ENCODE data around the gene MGAT4A.

Gene MGAT4A

DNA sequence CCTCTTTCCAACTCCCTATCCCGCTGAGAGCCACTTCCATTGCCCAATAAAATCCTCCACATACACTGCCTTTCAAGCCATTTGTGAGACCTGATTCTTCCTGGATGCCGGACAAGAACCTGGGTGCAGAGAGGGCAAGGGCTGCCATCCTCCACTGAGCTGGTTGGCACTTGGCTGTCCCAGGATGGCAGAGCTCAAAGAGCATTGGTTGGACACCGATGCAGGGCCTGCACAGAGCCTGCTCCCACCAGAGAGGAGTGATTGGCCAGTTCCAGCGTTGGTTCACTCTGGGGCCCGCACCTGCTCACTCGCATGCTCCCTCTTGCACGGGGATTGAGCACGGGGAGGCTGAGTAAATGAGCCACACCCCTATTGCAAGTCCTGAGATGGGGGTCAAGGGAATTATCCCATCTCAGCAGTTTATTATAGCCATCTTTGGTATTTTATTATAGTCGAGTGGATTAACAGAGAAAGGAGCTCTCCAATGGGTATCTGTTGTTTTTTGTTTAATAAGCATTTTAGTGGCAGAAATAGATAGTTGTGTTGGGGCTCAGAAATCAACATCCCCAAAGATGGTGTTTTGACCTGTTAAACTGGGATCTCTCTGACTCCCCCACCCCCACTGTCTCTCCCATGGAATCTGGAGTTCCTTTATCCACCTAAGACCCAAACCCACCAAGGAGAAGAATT, 19.8 kb upstream of the MGAT4A start:
- TF ChIP-seq, protein P1, sequence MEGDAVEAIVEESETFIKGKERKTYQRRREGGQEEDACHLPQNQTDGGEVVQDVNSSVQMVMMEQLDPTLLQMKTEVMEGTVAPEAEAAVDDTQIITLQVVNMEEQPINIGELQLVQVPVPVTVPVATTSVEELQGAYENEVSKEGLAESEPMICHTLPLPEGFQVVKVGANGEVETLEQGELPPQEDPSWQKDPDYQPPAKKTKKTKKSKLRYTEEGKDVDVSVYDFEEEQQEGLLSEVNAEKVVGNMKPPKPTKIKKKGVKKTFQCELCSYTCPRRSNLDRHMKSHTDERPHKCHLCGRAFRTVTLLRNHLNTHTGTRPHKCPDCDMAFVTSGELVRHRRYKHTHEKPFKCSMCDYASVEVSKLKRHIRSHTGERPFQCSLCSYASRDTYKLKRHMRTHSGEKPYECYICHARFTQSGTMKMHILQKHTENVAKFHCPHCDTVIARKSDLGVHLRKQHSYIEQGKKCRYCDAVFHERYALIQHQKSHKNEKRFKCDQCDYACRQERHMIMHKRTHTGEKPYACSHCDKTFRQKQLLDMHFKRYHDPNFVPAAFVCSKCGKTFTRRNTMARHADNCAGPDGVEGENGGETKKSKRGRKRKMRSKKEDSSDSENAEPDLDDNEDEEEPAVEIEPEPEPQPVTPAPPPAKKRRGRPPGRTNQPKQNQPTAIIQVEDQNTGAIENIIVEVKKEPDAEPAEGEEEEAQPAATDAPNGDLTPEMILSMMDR (IDR thresholded peaks at IDR 0.05; ENCODE audit: insufficient read depth, low read depth, low read length, missing control alignments): no peak
- no peak for DNase-seq (ENCODE audit: low read depth)
- H3K4me3 ChIP-seq (ENCODE audit: low read length): no peak overlapping the region

DNA sequence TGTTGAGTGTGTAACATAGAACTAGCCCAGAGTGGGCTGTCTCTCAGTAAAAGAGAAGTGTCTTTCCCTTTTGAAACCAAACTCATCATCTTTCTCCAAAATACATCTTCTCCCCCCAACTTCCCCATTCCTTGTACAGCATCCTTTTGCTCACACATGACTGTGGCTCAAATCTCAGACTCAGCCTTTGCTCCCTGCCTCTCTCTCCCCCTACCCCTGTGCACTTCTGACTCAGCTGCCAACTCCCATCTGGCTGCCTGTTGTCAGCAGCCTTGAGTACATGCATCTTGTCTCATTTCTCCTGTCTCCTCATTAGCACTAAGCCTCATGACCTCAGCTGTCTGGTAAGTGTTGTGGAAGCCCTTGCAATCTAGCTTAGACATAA, 18.1 kb upstream of the MGAT4A start:
- DNase-seq (ENCODE audit: low read depth): peak; percentile 42
- H3K4me3 ChIP-seq (ENCODE audit: low read length): no peak overlapping the region
- TF ChIP-seq, protein P1 (IDR thresholded peaks at IDR 0.05; ENCODE audit: insufficient read depth, low read depth, low read length, missing control alignments): no peak

DNA sequence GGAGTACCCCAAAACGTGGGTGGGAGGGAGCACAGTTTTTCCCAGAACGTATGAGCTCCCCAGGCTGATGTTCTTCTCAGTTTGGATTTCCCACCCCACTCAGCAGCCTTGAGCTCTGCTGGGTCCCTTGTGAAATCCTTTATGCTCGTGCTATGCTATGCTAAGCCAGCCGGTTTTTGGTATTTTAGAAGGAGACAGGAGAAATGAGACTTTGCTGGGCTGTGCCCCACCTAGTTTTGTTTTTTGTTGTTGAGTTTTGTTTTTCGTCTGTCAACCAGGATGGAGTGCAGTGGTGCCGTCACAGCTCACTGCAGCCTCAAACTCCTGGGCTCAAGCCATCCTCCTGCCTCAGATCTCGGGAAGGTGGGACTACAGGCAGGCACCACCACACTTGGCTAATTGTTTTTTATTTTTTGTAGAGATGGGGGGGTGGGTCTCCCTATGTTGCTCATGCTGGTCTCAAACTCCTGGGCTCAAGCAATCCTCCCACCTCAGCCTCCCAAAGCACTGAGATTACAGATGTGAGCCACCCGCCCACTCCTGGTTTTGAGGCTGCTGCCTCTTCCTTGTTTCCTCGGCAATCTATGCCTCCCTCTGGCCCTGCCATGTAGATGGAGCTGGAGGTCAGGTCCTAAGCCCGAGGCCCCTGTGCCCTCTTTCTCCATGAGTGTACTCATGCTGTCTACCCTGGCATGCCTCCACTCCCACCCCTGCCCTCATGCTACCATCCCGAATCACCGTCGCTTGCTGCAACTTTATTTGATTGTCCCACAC, 17.5 kb upstream of the MGAT4A start:
- H3K4me3 ChIP-seq (ENCODE audit: low read length): no peak overlapping the region
- TF ChIP-seq, protein P1 (IDR thresholded peaks at IDR 0.05; ENCODE audit: insufficient read depth, low read depth, low read length, missing control alignments): no peak
- no peak for DNase-seq (ENCODE audit: low read depth)

DNA sequence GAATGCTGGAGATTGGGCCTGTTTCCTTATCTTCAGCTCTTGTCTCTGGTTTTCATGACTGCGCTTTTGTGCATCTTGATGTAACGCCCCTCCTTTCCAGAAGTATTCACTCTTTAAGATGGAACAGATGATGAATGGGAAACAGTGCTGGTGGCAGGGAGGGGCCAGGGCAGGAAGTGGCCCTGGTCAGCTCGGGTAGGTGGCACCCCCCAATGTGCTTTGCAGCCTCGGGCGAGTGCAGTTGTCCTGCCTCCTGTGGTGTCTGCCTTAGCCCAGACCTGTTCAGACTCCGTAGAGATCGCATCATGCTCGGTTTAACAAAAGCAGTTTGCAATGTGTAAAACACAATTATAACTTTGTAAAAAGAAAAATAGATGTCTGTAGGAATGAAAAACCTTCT, 17.0 kb upstream of the MGAT4A start:
- TF ChIP-seq, protein P1 (IDR thresholded peaks at IDR 0.05; ENCODE audit: insufficient read depth, low read depth, low read length, missing control alignments): no peak
- H3K4me3 ChIP-seq (ENCODE audit: low read length): no peak overlapping the region
- no peak for DNase-seq (ENCODE audit: low read depth)

DNA sequence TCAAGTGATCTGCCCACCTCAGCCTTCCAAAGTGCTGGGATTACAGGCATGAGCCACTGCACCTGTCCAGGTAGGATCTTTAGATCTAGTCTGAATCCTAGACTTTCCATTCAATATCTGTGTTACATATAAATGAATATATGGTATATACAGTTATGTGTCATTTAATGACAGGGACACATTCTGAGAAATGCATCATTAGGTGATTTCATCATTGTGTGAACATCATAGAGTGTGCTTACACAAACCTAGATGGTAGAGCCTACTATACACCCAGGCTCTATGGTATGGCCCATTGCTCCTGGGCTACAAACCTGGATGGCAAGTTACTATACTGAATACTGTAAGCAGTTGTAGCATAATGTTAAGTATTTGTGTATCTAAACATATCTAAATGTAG, 15.5 kb upstream of the MGAT4A start:
- DNase-seq (ENCODE audit: low read depth): no peak

DNA sequence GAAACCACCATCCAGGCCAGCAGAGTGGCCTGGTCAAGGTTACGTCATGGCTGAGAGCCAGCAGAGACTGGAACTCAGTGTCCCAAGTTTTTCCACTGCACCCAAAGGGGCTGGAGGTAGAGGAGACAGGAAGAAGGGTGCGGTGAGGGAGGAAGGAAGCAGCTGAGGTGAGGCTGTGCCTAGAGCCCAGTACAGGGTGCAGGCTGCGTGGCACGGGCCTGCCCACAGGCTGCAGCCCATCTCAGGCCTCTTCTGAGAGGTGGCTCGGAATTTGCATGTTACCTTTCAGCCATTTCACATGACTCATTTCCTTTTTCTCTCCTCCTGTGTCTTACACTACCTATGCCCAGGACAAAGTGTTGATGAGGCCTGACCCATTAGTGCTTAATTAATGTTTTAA, 13.7 kb upstream of the MGAT4A start:
- no peak overlapping the region for H3K4me3 ChIP-seq (ENCODE audit: low read length)
- peak; percentile 9 for DNase-seq (ENCODE audit: low read depth)
- TF ChIP-seq, protein P1 (IDR thresholded peaks at IDR 0.05; ENCODE audit: insufficient read depth, low read depth, low read length, missing control alignments): no peak

More for the DNA sequence above, 15.5 kb upstream of the MGAT4A start:
- H3K4me3 ChIP-seq (ENCODE audit: low read length): no peak overlapping the region
- TF ChIP-seq, protein P1 (IDR thresholded peaks at IDR 0.05; ENCODE audit: insufficient read depth, low read depth, low read length, missing control alignments): no peak

Measured in epithelial cell of esophagus (primary cell).